ENCODE results near the gene MTURN.
"Not testable (repeated sequence)": the region's sequence is repeated elsewhere in the genome, so short reads cannot be mapped to it uniquely, and the experiment has no call there.

The MTURN gene

DNA sequence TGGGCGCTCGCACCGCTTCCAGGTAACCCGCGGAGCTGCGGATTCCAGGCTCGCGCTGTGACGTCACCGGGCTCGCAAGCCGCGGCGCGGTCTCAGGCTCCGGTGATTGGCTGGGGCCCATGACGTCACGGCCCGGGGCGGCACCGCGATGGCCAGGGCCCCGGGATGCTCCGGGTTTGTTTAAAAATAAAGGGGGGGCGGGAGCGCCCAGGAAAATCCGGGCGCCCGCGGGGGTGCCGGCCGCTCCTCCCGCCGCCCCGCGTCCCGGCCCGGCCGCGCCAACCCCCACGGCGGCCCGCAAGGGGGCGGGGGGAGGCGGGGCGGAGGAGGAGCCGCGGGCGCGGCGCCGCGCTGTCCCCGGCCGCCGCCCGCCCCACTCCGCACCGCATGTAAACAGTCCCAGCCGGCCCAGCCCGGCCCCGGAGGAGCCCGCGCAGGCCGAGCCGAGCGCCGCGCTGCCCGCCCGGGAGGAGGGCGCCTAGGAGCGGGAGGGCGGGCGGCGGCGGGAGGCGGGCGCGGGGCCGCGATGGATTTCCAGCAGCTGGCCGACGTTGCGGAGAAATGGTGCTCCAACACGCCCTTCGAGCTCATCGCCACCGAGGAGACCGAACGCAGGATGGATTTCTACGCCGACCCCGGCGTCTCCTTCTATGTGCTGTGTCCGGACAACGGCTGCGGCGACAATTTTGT lies at the start of gene MTURN:
Gene MTURN, plus strand, starts transcription at position 376 of the 690 bp plus-strand sequence. Its CDS starts 151 bp downstream, at position 527.
- peak; percentile 68 to 79 (median 76) for DNase-seq (ENCODE audit: low read depth in 2 of 3, low spot score in 1 of 3)

DNA sequence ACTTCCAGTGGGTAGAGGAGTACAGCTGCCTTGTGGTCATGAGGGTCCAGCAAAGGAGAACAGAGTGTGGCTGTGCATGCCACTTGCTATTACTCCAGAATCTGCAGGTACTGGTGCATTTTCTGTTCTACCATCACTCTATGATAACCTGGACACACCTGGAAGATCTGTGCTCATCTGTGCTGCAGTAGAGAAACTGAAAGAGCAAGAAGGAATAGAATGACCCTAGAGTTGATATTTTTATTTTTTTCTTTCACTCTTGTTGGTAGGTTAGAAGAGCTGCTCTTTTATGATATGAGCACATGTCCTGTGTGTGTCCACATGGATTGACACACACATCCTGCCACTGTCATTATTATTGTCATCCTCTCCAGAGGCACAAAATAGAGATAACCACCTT lies 48.3 kb upstream of the MTURN start:
- no peak for DNase-seq (ENCODE audit: low read depth in 2 of 3, low spot score in 1 of 3)

DNA sequence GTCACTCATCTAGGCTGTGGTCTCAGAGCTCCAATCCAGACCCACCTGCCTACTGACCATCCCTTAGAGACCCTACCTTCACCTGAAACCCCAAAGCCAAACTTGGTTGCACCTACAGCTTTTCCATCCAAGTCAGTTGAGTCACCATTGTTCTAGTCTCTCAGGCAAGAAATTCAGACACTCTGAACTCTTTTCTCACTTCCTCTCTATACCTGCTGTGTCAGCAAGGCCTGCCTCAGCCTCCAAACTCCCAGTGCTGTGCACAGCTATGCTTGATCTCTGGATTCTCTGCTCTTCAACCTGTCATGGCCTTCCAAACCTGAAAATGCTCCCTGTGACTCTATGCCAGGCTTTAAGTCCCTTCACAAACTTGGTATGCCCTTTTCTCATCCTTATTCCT lies 47.4 kb upstream of the MTURN start:
- no peak for DNase-seq (ENCODE audit: low read depth in 2 of 3, low spot score in 1 of 3)

- DNase-seq (ENCODE audit: low read depth in 2 of 3, low spot score in 1 of 3), result no peak
Measured at GRCh38 chr7:30088362-30088761, 46.4 kb upstream of the MTURN start.

GRCh38 chr7:30090111-30090510 lies 44.7 kb upstream of the MTURN start:
- DNase-seq (ENCODE audit: low read depth in 2 of 3, low spot score in 1 of 3), result no peak

- no peak for DNase-seq (ENCODE audit: low read depth in 2 of 3, low spot score in 1 of 3)
Measured at GRCh38 chr7:30091491-30091912, 43.3 kb upstream of the MTURN start.

DNA sequence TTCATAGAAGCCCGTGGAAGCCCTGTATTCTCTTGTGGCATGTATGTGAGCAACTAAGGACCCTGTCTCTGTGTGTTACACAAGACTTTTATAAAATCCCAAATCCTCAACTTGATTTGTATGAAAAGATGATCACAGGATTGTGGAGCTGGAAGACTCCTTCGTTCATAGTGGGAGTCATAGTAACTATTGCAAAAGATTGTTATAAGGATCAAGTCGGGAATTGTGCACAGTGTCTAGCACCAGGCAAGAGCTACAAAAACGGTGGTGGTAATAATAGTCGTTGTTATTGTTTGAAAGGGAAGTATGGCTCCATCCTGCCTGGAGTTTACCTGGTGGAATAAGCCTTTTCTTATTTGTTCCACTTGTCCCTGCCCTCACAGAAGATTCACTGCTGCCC lies 42.8 kb upstream of the MTURN start:
- DNase-seq (ENCODE audit: low read depth in 2 of 3, low spot score in 1 of 3), result no peak

GRCh38 chr7:30093420-30093952 lies 41.3 kb upstream of the MTURN start:
- DNase-seq (ENCODE audit: low read depth in 2 of 3, low spot score in 1 of 3), result no peak

DNA sequence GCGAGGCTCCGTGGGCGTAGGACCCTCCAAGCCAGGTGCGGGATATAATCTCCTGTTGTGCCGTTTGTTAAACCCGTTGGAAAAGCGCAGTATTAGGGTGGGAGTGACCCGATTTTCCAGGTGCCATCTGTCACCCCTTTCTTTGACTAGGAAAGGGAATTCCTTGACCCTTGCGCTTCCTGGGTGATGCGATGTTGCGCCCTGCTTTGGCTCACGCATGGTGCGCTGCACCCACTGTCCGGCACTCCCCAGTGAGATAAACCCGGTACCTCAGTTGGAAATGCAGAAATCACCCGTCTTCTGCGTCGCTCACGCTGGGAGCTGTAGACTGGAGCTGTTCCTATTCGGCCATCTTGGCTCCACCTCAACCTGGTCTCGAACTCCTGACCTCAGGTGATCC lies 36.2 kb upstream of the MTURN start:
- not testable (repeated sequence) for DNase-seq (ENCODE audit: low read depth in 2 of 3, low spot score in 1 of 3)

DNA sequence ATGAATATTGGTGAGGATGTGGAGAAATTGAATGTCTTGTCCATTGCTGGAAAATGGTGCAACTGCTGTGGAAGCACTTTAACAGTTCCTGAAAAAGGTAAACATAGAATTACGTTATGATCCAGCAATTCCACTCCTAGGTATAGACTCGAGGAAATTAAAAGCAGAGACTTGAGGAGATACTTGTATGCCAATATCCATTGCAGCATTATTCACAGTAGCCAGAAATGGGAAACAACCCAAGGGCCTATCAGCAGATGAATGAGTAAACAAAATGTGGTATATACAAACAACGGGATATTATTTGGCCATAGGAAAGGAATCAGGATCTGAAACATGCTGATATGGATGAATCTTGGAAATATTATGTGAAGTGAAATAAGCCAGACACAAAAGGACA lies 32.5 kb upstream of the MTURN start:
- no peak for DNase-seq (ENCODE audit: low read depth in 2 of 3, low spot score in 1 of 3)

- DNase-seq (ENCODE audit: low read depth in 2 of 3, low spot score in 1 of 3), result no peak
Measured at GRCh38 chr7:30104157-30104556, 30.6 kb upstream of the MTURN start.

GRCh38 chr7:30112103-30112713 lies 22.6 kb upstream of the MTURN start:
- no peak for DNase-seq (ENCODE audit: low read depth in 2 of 3, low spot score in 1 of 3)

- no peak for DNase-seq (ENCODE audit: low read depth in 2 of 3, low spot score in 1 of 3)
Measured at GRCh38 chr7:30113144-30113543, 21.6 kb upstream of the MTURN start.

DNA sequence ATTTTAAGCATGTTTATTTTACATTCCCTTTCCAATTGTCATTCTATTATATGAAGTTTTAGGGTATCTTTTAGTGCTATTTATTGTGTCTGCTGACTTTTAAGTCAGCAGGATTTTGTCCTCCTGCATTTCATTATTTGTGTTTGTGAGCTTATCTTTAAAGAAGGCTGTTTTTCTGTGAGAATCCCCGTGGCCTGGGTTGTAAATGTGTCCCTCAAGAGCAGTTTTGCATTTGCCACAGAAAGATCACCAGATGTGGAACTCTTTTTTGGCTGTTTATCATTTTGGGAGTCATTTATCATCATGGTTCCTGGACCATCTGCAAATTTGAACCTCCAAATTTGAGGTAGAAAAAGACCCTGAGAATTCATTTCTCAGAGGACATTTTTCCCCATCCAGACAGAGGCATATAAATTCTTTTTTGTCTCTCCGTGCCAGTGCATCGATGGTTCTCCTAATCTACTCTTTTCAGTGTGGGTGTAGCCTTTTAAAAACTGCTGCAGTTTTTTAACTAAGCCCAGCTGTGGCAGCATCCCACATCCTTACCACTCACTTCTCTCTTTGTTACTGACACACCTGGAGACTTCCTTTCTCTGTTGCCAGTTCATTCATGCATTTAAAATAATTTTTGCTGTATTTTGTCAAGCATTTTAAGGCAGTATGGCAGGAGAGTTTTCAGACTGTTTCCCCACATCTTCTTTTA lies 20.1 kb upstream of the MTURN start:
- no peak for DNase-seq (ENCODE audit: low read depth in 2 of 3, low spot score in 1 of 3)

DNA sequence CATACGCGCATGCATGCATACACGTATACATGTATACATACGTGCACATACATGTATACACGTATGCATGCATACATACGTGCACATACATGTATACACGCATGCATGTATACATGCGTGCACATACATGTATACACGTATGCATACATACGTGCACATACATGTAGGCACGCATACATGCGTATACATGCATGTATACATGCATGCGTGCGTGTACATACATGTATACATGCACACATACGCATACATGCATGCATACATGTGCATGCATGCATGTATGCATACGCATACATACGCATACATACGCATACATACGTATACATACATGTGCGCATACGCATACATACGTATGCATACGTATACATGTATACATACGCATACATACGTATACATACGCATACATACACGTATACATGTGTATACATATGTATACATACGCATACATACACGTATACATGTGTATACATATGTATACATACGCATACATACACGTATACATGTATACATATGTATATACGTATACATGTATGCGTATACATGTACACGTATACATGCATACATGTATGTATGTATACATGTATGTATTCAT lies 19.0 kb upstream of the MTURN start:
- no peak for DNase-seq (ENCODE audit: low read depth in 2 of 3, low spot score in 1 of 3)

DNA sequence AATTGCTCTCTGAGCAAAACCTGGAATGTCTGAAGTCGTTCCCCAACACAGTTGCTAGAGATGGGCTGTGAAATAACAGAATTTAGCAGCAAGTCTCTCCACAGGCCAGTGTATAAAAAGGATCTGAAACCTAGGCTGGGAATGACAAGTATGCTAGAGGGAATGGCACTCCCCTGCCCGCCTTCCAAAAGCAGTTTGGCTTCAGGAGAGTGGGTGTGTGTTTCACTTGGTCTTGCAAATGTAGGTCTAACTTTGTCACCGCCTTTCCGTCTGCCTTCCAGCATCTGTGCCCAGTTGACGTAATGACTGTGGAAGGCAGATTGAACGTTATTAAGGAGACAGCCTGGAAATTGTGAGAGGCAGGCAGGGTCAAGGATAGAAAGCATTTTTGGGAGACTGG lies 18.0 kb upstream of the MTURN start:
- DNase-seq (ENCODE audit: low read depth in 2 of 3, low spot score in 1 of 3), result no peak

DNA sequence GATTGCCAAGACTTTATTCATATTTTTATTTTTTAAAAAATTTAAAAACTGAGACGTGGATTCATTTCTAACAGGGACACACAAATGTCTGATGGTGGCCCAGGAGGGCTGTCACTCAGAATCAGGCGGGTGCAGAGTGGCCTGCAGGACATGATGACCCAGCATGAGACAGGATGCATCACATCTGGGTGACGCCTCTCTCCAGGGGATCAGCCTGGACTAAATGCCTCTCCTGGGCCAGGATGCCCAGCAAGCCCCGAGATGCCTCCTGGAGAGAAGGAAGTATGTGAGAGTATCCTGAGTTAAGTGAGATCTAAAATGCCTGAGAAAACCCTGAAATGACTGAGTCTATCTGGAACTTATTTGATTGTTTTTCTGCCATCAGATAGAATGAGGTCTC lies 16.9 kb upstream of the MTURN start:
- DNase-seq (ENCODE audit: low read depth in 2 of 3, low spot score in 1 of 3), result no peak

GRCh38 chr7:30119890-30120577 lies 14.8 kb upstream of the MTURN start:
- no peak for DNase-seq (ENCODE audit: low read depth in 2 of 3, low spot score in 1 of 3)

DNA sequence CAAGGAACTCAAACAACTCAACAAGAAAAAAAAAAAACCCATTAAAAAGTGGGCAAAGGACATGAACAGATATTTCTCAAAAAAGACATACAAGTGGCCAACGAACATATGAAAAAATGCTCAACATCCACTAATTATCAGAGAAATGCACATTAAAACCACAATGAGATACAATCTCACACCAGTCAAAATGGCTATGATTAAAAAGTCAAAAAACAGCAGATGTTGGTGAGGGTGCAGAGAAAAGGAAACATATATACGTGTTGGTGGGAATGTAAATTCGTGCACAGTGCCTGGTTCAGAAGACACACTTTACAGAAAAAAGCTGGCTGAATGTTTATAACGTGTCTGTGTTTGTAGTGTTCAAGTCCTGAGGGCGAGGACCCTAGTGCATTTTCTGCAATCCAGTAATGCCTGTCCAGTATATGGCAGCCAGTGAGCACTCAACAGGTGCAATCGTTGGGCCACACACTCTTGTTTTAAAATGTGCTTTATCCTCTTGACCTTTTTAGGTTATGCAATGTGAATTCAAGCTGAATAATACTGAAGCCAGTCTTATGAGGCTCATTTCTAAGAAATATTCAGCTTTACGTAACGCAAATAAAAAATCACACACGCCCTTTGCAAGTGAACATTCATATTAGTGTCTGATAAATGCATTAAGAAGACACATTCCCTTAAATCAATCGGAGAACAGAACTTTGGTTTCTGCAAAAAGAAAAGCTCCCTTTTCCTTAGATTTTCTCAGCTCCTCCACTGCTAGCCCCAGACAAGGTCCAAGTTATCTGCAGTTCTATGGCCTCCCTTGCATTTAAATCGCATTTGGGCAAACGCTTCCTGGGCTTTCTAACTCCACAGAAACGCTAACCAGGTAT lies 813 bp upstream of the MTURN start:
- DNase-seq (ENCODE audit: low read depth in 2 of 3, low spot score in 1 of 3), result no peak
